HL-60/S4 (cell line): Measurements from ENCODE around the gene KCNG2.
"Not testable (repeated sequence)": the region's sequence is repeated elsewhere in the genome, so short reads cannot be mapped to it uniquely, and the experiment has no call there.

Experiments
- in situ Hi-C: fragments of 300-500 bp; cut with MboI; formaldehyde crosslinking; loops from 2 replicates; pipeline ENCODE4 v1.14.3; 2022; ENCODE audit warnings: low sequenced_read_pairs

Gene KCNG2

GRCh38 chr18:79849328-79850207, 51.8 kb downstream of the KCNG2 start:
- in situ Hi-C loops, result no loop called here

DNA sequence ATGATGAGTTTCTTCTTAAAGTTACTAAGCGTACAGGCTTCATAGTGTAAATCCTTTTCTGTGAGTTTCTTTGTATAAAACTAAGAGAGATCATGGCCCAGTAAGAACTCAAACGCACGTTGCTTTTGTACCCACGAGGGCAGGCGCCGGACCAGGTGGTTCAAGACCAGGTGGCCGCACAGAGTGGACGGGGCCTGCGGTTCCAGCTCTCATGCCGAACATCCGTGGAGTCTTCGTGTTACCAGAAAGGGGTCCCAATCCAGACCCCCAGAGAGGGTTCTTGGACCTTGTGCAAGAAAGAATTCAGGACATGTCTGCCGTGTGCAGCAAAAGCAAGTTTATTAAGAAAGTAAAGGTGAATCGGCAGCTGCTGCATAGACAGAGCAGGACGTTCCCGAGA, 53.0 kb downstream of the KCNG2 start:
- in situ Hi-C loops, result no loop called here

GRCh38 chr18:79851489-79851888, 53.8 kb downstream of the KCNG2 start:
- in situ Hi-C loops, result no loop called here

- in situ Hi-C loops, result no loop called here
Measured at GRCh38 chr18:79851950-79852349, 54.2 kb downstream of the KCNG2 start.

GRCh38 chr18:79852561-79853302, 55.0 kb downstream of the KCNG2 start:
- in situ Hi-C loops, result no loop called here

DNA sequence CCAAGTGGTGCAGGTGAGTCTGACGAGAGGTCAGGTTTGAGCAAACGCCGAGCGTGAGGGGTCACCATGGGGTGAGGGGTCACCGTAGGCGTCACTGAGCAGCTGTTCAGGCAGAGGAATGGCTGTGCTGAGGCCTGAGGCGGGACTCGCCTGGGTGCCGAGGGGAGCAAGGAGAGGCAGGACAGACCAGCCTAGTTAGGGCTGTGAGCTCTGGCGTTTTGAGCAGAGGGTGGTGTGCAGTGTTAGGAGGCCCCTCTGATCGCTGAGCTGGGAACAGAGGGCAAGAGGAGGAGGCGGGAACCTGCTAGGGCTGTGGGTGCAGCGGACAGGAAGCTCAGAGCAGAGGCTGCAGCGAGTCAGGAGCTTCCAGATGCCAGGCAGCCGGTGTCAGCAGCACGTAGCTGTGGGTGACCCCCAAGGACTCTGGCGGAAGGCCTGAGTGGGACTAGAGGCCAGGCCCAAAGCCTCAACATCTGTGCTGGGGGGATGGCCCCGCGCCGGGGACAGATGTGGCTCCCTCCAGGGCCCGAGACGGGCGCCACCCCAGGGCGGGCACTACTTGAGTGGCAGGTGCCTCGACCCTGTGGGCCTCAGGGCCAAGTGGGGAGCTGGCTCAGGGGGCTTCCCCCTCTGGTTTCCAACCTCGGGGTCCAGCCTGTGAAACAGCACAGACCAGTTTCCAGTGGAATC, 55.7 kb downstream of the KCNG2 start:
- in situ Hi-C loops, result no loop called here

GRCh38 chr18:79853993-79854364, 56.2 kb downstream of the KCNG2 start:
- in situ Hi-C loops, result no loop called here

GRCh38 chr18:79855147-79855933, 57.6 kb downstream of the KCNG2 start:
- in situ Hi-C loops, result no loop called here

- in situ Hi-C loops, result no loop called here
Measured at GRCh38 chr18:79856119-79857007, 58.6 kb downstream of the KCNG2 start.

DNA sequence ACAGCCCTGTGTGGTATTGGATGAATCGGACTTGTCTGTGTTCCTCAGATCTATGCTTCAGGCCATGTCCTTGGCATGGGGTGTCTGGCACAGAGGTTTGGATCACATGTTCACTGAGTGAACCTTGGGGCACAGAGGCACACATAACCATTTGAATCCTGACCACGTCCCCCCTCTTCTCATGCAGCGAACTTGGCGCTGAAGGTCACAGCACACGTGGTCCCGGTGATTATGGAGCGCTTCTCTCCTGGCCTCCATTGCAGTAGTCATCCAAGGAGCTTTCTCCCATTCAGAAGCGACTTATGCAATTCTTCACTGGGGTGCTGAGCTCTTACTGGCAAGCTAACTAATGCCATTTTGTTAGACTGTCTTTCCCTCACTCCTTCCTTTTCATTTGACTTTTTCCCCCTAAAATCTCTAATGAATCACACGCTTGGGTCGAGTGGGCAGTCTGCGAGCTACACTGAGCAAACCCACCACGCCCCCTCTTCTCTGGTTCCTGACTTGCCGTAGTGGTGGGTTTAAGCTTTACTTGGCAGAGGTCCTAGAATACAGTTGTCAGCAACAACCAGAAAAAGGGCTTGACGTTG, 59.4 kb downstream of the KCNG2 start:
- in situ Hi-C loops, result no loop called here

DNA sequence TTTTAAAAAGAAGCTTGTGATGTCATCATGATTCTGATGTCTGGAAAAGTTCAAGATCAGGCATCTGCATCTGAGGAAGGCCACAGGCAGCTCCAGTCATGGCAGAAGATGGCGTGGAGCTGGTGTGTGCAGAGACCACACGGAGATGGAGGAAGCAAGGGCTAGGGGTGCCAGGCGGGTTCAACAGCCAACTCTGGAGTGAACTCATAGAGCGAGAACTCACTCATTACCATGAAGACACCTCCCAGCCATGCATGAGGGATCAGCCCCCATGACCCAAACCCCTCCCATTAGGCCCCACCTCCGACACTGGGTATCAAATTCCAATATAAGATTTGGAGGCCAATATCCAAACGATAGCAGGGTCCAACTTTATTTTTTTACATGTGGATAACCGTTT, 61.6 kb downstream of the KCNG2 start:
- in situ Hi-C loops, result no loop called here

DNA sequence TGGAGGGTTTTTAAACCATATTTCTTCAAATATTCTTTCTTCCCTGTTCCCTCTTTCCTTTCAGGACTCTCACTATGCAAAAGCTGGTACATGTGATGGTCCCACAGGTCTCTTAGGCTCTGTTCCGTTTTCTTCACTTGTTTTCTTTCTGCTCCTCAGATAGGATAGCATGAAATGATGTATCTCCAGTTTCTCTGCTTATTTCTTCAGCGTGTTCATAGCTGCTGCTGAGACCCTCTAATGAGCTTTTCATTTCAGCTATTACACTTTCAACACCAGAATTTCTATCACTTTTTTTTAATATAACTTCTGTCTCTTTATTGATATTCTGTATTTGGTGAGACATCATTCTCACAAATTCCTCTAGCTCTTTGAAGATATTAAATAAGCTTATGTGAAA, 63.9 kb downstream of the KCNG2 start:
- in situ Hi-C loops, result no loop called here

DNA sequence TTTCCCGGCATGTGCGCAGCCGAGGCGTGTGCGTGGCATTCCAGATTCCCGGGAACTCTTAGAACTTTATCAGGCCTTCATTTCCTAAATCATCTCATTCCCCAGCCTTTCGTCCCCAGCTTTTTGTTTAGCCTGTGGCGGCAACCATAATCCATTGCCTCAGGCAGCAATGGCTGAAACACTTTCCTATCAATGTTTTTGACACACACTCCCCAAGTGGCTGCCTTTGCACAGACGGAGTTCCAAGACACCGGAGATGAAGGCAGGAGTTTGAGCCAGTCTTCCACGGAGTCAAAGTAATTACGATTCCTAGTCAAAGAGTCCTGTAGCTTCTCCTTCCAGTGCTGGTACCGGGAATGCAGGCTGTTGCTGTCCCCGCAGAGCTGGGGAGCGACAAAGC, 64.8 kb downstream of the KCNG2 start:
- in situ Hi-C loops, result no loop called here

DNA sequence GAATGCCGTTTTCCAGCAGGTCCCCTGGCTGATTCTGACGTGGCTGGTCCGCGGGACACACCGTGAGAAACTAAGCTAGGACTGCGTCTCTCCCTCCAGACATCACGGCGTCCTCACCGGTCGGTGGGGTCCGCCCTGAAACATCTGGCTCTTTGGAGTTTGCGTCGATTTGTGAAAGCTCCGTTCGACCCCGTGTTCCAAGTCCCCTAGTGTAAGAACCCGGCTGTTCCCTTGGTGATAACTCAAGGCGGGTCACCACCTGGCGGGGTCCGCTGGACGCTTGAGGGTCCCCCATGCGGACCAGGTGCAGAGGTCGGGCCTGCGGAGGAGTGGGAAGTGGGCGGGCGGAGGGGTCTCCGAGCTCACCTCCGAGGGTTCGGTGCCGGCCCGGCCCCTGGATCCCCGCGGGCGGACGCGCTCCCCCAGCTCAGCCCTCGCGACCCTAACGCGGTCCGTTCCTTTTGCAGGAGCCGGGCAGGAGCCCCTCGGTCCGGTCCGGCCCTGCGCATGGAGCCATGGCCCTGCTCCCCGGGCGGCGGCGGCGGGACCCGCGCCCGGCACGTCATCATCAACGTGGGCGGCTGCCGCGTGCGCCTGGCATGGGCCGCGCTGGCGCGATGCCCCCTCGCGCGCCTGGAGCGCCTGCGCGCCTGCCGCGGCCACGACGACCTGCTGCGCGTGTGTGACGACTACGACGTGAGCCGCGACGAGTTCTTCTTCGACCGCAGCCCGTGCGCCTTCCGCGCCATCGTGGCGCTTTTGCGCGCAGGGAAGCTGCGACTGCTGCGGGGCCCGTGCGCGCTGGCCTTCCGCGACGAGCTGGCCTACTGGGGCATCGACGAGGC, 65.6 kb downstream of the KCNG2 start:
- in situ Hi-C loops, result no loop called here

DNA sequence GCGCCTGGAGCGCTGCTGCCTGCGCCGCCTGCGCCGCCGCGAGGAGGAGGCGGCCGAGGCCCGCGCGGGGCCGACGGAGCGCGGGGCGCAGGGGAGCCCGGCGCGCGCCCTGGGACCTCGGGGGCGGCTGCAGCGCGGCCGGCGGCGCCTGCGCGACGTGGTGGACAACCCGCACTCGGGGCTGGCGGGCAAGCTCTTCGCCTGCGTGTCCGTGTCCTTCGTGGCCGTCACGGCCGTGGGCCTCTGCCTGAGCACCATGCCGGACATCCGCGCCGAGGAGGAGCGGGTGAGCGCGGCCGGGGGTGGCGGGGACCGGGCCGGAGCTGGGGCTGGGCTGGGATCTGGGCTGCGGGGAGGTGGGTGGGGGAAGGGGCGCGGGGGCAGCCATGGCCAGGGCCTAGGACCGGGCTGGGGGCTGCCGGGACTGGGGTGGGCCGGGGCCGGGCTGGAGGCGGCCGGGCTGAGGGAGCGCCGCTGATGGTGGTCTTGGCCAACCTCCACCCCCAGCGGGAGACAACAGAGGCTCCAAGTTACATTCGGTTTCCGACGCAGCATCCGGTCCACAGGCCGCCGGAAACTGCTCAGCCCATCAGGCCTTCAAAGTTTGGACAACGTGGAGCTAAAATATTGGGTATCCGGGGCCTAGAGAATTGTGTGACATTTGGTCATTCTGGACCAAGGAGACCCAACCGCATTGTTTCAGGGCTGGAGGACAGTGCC, 66.4 kb downstream of the KCNG2 start:
- in situ Hi-C loops, result no loop called here

GRCh38 chr18:79864955-79865354, 67.2 kb downstream of the KCNG2 start:
- in situ Hi-C loops, result not testable (repeated sequence)

- in situ Hi-C loops, result not testable (repeated sequence)
Measured at GRCh38 chr18:79865951-79866350, 68.2 kb downstream of the KCNG2 start.
